H1 (cell line): Measurements from ENCODE around the gene UGT1A6. TPM values are rescaled to one million over a fixed set of nuclear protein-coding genes. Genes with fewer than 3 reads are reported as not detected.

ENCODE experiments used
- CTCF ChIA-PET: fragments of 300-600 bp; sonication (Branson Sonifier 250); formaldehyde crosslinking; loops from one replicate; lab custom pipeline; 2021; ENCODE audit not compliant: partially characterized antibody; lab: Charles Lee
- POLR2A ChIA-PET: fragments of 300-600 bp; sonication (Branson Sonifier 250); formaldehyde crosslinking; loops from one replicate; lab custom pipeline; 2021; ENCODE audit warnings: inconsistent platforms; ENCODE audit not compliant: partially characterized antibody; lab: Charles Lee
- DNase-seq, 2 experiments: peaks; one replicate each; pipeline versions ENCODE4 v3.0.0 to v3.0.0-alpha.2; 2010 to 2022; ENCODE audit warnings: low spot score in 2 of 2, low read depth in 1 of 2, mixed read lengths in 1 of 2
- FAIRE-seq: peaks from 2 replicates; lab custom pipeline; 2011; peaks lifted over from hg19 to GRCh38; lab: Jason Lieb, UNC
- H2AFZ ChIP-seq: 2 replicates; pipeline ENCODE4 v1.8.1; 2012; ENCODE audit warnings: low read length, inconsistent platforms
- H2AK5ac ChIP-seq: 2 replicates; pipeline ENCODE4 v1.6.1; 2013; ENCODE audit warnings: low read depth, low read length
- H2BK120ac ChIP-seq: replicated peaks from 2 replicates; pipeline ENCODE3; 2013; ENCODE audit warnings: low read depth, low read length, inconsistent platforms
- H2BK12ac ChIP-seq: 2 replicates; pipeline ENCODE4 v1.6.1; 2013; ENCODE audit warnings: low read depth, low read length
- H2BK15ac ChIP-seq: 2 replicates; pipeline ENCODE4 v1.6.1; 2013; ENCODE audit warnings: low read length
- H2BK20ac ChIP-seq: 2 replicates; pipeline ENCODE4 v1.6.1; 2013; ENCODE audit warnings: low read length
- H2BK5ac ChIP-seq: 2 replicates; pipeline ENCODE4 v1.6.1; 2013; ENCODE audit warnings: low read depth, low read length
- H3K14ac ChIP-seq: 2 replicates; pipeline ENCODE4 v1.6.1; 2013; ENCODE audit warnings: inconsistent platforms; ENCODE audit not compliant: insufficient read length
- H3K18ac ChIP-seq: 2 replicates; pipeline ENCODE4 v1.6.1; 2013; ENCODE audit warnings: low read length; ENCODE audit errors: extremely low read depth
- H3K23ac ChIP-seq: 2 replicates; pipeline ENCODE4 v1.6.1; 2013; ENCODE audit warnings: inconsistent platforms; ENCODE audit not compliant: insufficient read length
- H3K23me2 ChIP-seq: 2 replicates; pipeline ENCODE4 v1.6.1; 2013; ENCODE audit warnings: low read depth, low read length
- H3K27ac ChIP-seq: 2 replicates; pipeline ENCODE4 v1.6.1; 2011; ENCODE audit warnings: low read depth, low read length, inconsistent platforms
- H3K27me3 ChIP-seq, 4 experiments: replicated peaks in 1 of 4; 1 replicate in 1 of 4; 2 replicates in 3 of 4; pipeline versions ENCODE4 v1.6.1 to v1.8.1; 2011 to 2013; ENCODE audit warnings: low read length in 3 of 4, mild to moderate bottlenecking in 3 of 4, inconsistent platforms in 2 of 4, mixed read lengths in 2 of 4, moderate library complexity in 1 of 4; ENCODE audit not compliant: control insufficient read depth in 3 of 4, insufficient read depth in 3 of 4; ENCODE audit errors: extremely low read depth in 1 of 4
- H3K36me3 ChIP-seq, 4 experiments: 2 replicates each; pipeline versions ENCODE4 v1.6.1 to v1.8.1; 2011 to 2013; ENCODE audit warnings: mild to moderate bottlenecking in 4 of 4, low read length in 3 of 4, moderate library complexity in 2 of 4, control low read depth in 1 of 4, inconsistent platforms in 1 of 4; ENCODE audit not compliant: insufficient read depth in 4 of 4, control insufficient read depth in 2 of 4
- H3K4ac ChIP-seq: replicated peaks from 2 replicates; pipeline ENCODE3; 2013; ENCODE audit warnings: low read length, low read depth, mixed read lengths, inconsistent platforms; ENCODE audit not compliant: insufficient read length
- H3K4me1 ChIP-seq, 4 experiments: replicated peaks in 1 of 4; 1 replicate in 1 of 4; 2 replicates in 3 of 4; pipeline versions ENCODE4 v1.6.1 to v1.8.1; 2011 to 2013; ENCODE audit warnings: low read length in 3 of 4, inconsistent platforms in 2 of 4, mixed read lengths in 1 of 4; ENCODE audit not compliant: insufficient read depth in 4 of 4, control insufficient read depth in 3 of 4
- H3K4me2 ChIP-seq, 2 experiments: 2 replicates each; pipeline versions ENCODE4 v1.6.1 to v1.8.1; 2011 to 2013; ENCODE audit warnings: low read depth in 2 of 2, low read length in 2 of 2, control low read depth in 1 of 2, inconsistent platforms in 1 of 2, mild to moderate bottlenecking in 1 of 2; ENCODE audit not compliant: insufficient read depth in 1 of 2
- H3K4me3 ChIP-seq, 4 experiments: fragments of 200-600, 300-600 bp in 1 of 4; sonication (generic), shearing (Covaris generic), sonication (Bioruptor Twin) in 1 of 4; 2 replicates each; pipeline versions ENCODE4 v1.5.1 to v1.8.1; 2011 to 2016; ENCODE audit warnings: low read length in 4 of 4, low read depth in 3 of 4, control low read depth in 2 of 4, inconsistent platforms in 2 of 4, mild to moderate bottlenecking in 2 of 4, mixed read lengths in 1 of 4, moderate library complexity in 1 of 4; ENCODE audit not compliant: insufficient read depth in 2 of 4; ENCODE audit errors: extremely low read depth in 1 of 4
- H3K56ac ChIP-seq: replicated peaks from 2 replicates; pipeline ENCODE3; 2013; ENCODE audit warnings: low read depth, mild to moderate bottlenecking, mixed read lengths, low read length, inconsistent platforms; ENCODE audit not compliant: insufficient read length
- H3K79me1 ChIP-seq: 2 replicates; pipeline ENCODE4 v1.6.1; 2013; ENCODE audit warnings: low read depth, low read length, control low read depth
- H3K79me2 ChIP-seq, 2 experiments: 2 replicates each; pipeline versions ENCODE4 v1.6.1 to v1.8.1; 2012 to 2013; ENCODE audit warnings: low read length in 2 of 2, mild to moderate bottlenecking in 2 of 2, inconsistent platforms in 1 of 2; ENCODE audit not compliant: insufficient read depth in 2 of 2, control insufficient read depth in 1 of 2
- H3K9ac ChIP-seq, 4 experiments: replicated peaks in 1 of 4; 1 replicate in 1 of 4; 2 replicates in 3 of 4; pipeline versions ENCODE4 v1.6.1 to v1.8.1; 2011 to 2013; ENCODE audit warnings: low read depth in 3 of 4, low read length in 3 of 4, control low read depth in 2 of 4, mild to moderate bottlenecking in 2 of 4, moderate library complexity in 2 of 4, inconsistent platforms in 1 of 4; ENCODE audit errors: extremely low read depth in 1 of 4
- H3K9me3 ChIP-seq, 2 experiments: 2 replicates each; pipeline versions ENCODE4 v1.6.1 to v1.8.1; 2012 to 2013; ENCODE audit warnings: mild to moderate bottlenecking in 2 of 2, moderate library complexity in 2 of 2, control low read depth in 1 of 2, inconsistent platforms in 1 of 2, low read depth in 1 of 2, low read length in 1 of 2, mixed read lengths in 1 of 2; ENCODE audit not compliant: insufficient read depth in 2 of 2
- H4K20me1 ChIP-seq, 2 experiments: replicated peaks in 1 of 2; 2 replicates each; pipeline versions ENCODE3 to v1.8.1; 2011 to 2013; ENCODE audit warnings: inconsistent platforms in 2 of 2, low read length in 2 of 2, mild to moderate bottlenecking in 1 of 2; ENCODE audit not compliant: insufficient read depth in 2 of 2, control insufficient read depth in 1 of 2
- H4K5ac ChIP-seq: 2 replicates; pipeline ENCODE4 v1.6.1; 2013; ENCODE audit warnings: low read length, low read depth, mixed read lengths, inconsistent platforms; ENCODE audit not compliant: insufficient read length
- H4K8ac ChIP-seq: 2 replicates; pipeline ENCODE4 v1.8.0; 2013; ENCODE audit warnings: mild to moderate bottlenecking, moderate library complexity, low read length, inconsistent platforms; ENCODE audit not compliant: insufficient read depth; ENCODE audit errors: extremely low read depth
- H4K91ac ChIP-seq: replicated peaks from 2 replicates; pipeline ENCODE3; 2013; ENCODE audit warnings: low read length, mixed read lengths, inconsistent platforms; ENCODE audit not compliant: insufficient read length
- BRCA1 ChIP-seq: IDR thresholded peaks from 2 replicates; pipeline ENCODE4 v1.6.1; 2012; ENCODE audit warnings: low read depth, low read length, improper control_type of control experiment
- WGBS, 2 experiments: shearing (Covaris generic) in 1 of 2; methylation state at CpG; one replicate each; pipeline versions ENCODE4 v1.1.6 to v1.1.7; 2013 to 2015; ENCODE audit warnings: low lambda C conversion rate in 2 of 2, mixed read lengths in 2 of 2, inconsistent platforms in 1 of 2, low coverage in 1 of 2, missing lambda C conversion rate in 1 of 2; ENCODE audit not compliant: insufficient replicate concordance in 2 of 2, insufficient coverage in 1 of 2, insufficient read length in 1 of 2; ENCODE audit errors: extremely low coverage in 1 of 2, missing lambda C conversion rate in 1 of 2; 5-methylcytosine and 5-hydroxymethylcytosine counted together
- polyA plus RNA-seq, 7 experiments: library from polyadenylated mRNA; depleted of rRNA in 3 of 7; stranded (reverse) in 5 of 7; unstranded in 2 of 7; fragments of >200 nt in 5 of 7; fragments of 200-250 nt in 2 of 7; gene quantifications; 1 replicate in 5 of 7; 2 replicates in 1 of 7; 4 replicates in 1 of 7; pipeline versions ENCODE4 v1.2.1 to v1.2.3, GENCODE V29; 2011 to 2013; ENCODE audit warnings: missing spikeins in 2 of 7, mixed read lengths in 2 of 7
- total RNA-seq: library from RNA; stranded (reverse); fragmentation: NEBNext Ultra II Directional; extraction: Animal tissue kit (Norgen Biotek cat#: 25700); gene quantifications from 2 replicates; pipeline ENCODE4 v1.2.1, GENCODE V29; 2021

Gene UGT1A6
- total and polyA plus RNA-seq, 2 of the 8 experiments (the other 6 are each of a cell fraction or from before 2014, with no cell fraction given) = not detected

GRCh38 chr2:233713262-233713615, 20.5 kb downstream of the UGT1A6 start:
- H4K91ac ChIP-seq = no peak overlapping the region
- no peak overlapping the region for H2BK15ac ChIP-seq
- H3K27ac ChIP-seq = no peak overlapping the region
- ChIA-PET CTCF (interaction anchor here (0.7 to 1.7 kb wide), 2 partner anchors 239 to 265 kb away, joined by 3 to 4 read pairs; no protein-coding TSS in a partner anchor), POLR2A (no interaction called here)
- H2BK120ac ChIP-seq = no peak overlapping the region
- H4K8ac ChIP-seq = no peak overlapping the region
- H3K79me2 ChIP-seq = no peaks in the 10 kb centered on the region
- DNase-seq (no peak), FAIRE-seq (no peak)
- H3K27me3 ChIP-seq = peaks cover 0 to 1% (median 0%) of the 10 kb centered on the region in 4 experiments; a peak in 1 of 7 replicates
- no peak overlapping the region for H3K56ac ChIP-seq
- WGBS, 2 experiments = 89% methylated on average over 7 of the region's 7 CpGs; no CpG with 5 or more reads in 1 of the 2 experiments
- H3K4me3 ChIP-seq = no peak overlapping the region
- H2AFZ ChIP-seq = no peak overlapping the region
- H2BK5ac ChIP-seq = no peak overlapping the region
- H2BK12ac ChIP-seq = no peak overlapping the region
- no peak overlapping the region for H2AK5ac ChIP-seq
- H2BK20ac ChIP-seq = no peak overlapping the region
- no peaks in the 10 kb centered on the region for H3K36me3 ChIP-seq
- no peaks in the 10 kb centered on the region for H3K9me3 ChIP-seq
- H3K9ac ChIP-seq = no peak overlapping the region
- H3K4me2 ChIP-seq = no peak overlapping the region
- H4K5ac ChIP-seq = no peak overlapping the region
- no peak overlapping the region for H3K18ac ChIP-seq
- TF ChIP-seq BRCA1 = no peak
- no peaks in the 10 kb centered on the region for H4K20me1 ChIP-seq
- no peaks in the 10 kb centered on the region for H3K4me1 ChIP-seq
- no peaks in the 10 kb centered on the region for H3K23me2 ChIP-seq
- no peaks in the 10 kb centered on the region for H3K79me1 ChIP-seq
- no peak overlapping the region for H3K4ac ChIP-seq
- H3K14ac ChIP-seq = no peak overlapping the region
- no peak overlapping the region for H3K23ac ChIP-seq
